ENCODE measurements around the gene PDE4D. TPM values are rescaled to one million over a fixed set of nuclear protein-coding genes. Genes with fewer than 3 reads are reported as not detected.

PDE4D gene
- total and polyA plus RNA-seq, 10 of the 15 experiments (the other 5 are each of a cell fraction or from before 2014, with no cell fraction given): 0.87 to 4.1 (median 2.2) TPM

- ChIA-PET POLR2A (no interaction called here), SMC1A (ENCODE audit: uncharacterized antibody, unreplicated experiment) (interaction anchor here (1.3 kb wide), 2 partner anchors 9 to 16 kb away, joined by 3 to 4 read pairs; no protein-coding TSS in a partner anchor), RAD21 (ENCODE audit: unreplicated experiment) (interaction anchor here (0.9 to 2.2 kb wide), 2 partner anchors 12 to 15 kb away, joined by 3 to 4 read pairs; no protein-coding TSS in a partner anchor), CTCF (interaction anchor here (1.4 to 1.6 kb wide), 2 partner anchors 15 to 49 kb away, joined by 4 read pairs; no protein-coding TSS in a partner anchor)
- Histone ChIP-seq H3K27ac (ENCODE audit: control insufficient read depth, insufficient read depth) (no peak overlapping the region), H3K9me3 (replicated peaks; ENCODE audit: control insufficient read depth, insufficient read depth, low read length) (no peaks in the 10 kb centered on the region), H3K9ac (ENCODE audit: control insufficient read depth, insufficient read depth, low read length) (no peak overlapping the region), H3K79me2 (ENCODE audit: control insufficient read depth, insufficient read depth, low read length) (no peaks in the 10 kb centered on the region), H3K27me3 (replicated peaks in 1 of 2; ENCODE audit: control insufficient read depth in 2 of 2, insufficient read depth in 2 of 2, low read length in 1 of 2) (no peaks in the 10 kb centered on the region), H3K4me2 (ENCODE audit: control insufficient read depth, insufficient read depth) (no peak overlapping the region), H4K20me1 (ENCODE audit: control insufficient read depth, insufficient read depth) (no peaks in the 10 kb centered on the region), H3K4me1 (ENCODE audit: control insufficient read depth, insufficient read depth, low read length) (peaks cover 7% of the 10 kb centered on the region), H3K4me3 (no peak overlapping the region), H3K36me3 (ENCODE audit: control insufficient read depth in 2 of 2, insufficient read depth in 2 of 2, low read length in 1 of 2) (no peaks in the 10 kb centered on the region), H2AFZ (ENCODE audit: control insufficient read depth, low read depth, low read length) (no peak overlapping the region)
- 0% methylated on average over 1 of the region's 1 CpG for WGBS (ENCODE audit: insufficient coverage, insufficient replicate concordance, low lambda C conversion rate, missing lambda C conversion rate)
- no TSS peak for BruUV-seq (replicated peaks)
- in situ Hi-C loops (cut with MboI) (no loop called here), intact Hi-C loops (cut with micrococcal nuclease; ENCODE audit: unreplicated experiment) (no loop called here)
- DNase-seq (ENCODE audit: low read depth, low spot score) (no peak), FAIRE-seq (no peak), ATAC-seq (no peak)
- peak in 1 of 2 experiments; percentile 28; a peak in 1 of 4 replicates for TF ChIP-seq IKZF2 (IDR thresholded peaks at IDR 0.05)
- 0 out of 2 replicates have a peak, but pooled peaks have one; percentile 28 for TF ChIP-seq CBX5 (IDR thresholded peaks at IDR 0.05; ENCODE audit: low read depth)
- TF ChIP-seq CTCF (IDR thresholded peaks at IDR 0.05 in 2 of 3, conservative IDR thresholded peaks at IDR 0.05 in 1 of 3; ENCODE audit: control insufficient read depth in 2 of 3, extremely low read depth in 1 of 3, insufficient read depth in 1 of 3, low read depth in 3 of 3, low read length in 3 of 3): no peak
- TF ChIP-seq SMAD1 (IDR thresholded peaks at IDR 0.05; ENCODE audit: low read depth, partially characterized antibody): no peak
- TF ChIP-seq PKNOX1 (IDR thresholded peaks at IDR 0.05): no peak
- TF ChIP-seq CREM (IDR thresholded peaks at IDR 0.05; ENCODE audit: low read depth): peak; percentile 54; the same call in 1 of the 2 replicates
- TF ChIP-seq TCF12 (IDR thresholded peaks at IDR 0.05; ENCODE audit: low read depth, low read length): no peak
- TF ChIP-seq BCL11A (IDR thresholded peaks at IDR 0.05; ENCODE audit: low read depth, low read length): peak; percentile 44; the same call in 1 of the 2 replicates
- TF ChIP-seq IRF4 (IDR thresholded peaks at IDR 0.05; ENCODE audit: low read depth, low read length): peak; percentile 75; the same call in 1 of the 2 replicates
- TF ChIP-seq ATF2 (IDR thresholded peaks at IDR 0.05; ENCODE audit: low read length): peak; percentile 65
- no peak for TF ChIP-seq E2F8 (IDR thresholded peaks at IDR 0.05; ENCODE audit: low read depth, partially characterized antibody)
- TF ChIP-seq EED (IDR thresholded peaks at IDR 0.05; ENCODE audit: low read depth): no peak
- peak; percentile 66 for TF ChIP-seq FOXM1 (IDR thresholded peaks at IDR 0.05; ENCODE audit: low read depth, low read length)
- TF ChIP-seq RUNX3 (IDR thresholded peaks at IDR 0.05; ENCODE audit: low read length): peak; percentile 33; the same call in 1 of the 2 replicates
- TF ChIP-seq DPF2 (IDR thresholded peaks at IDR 0.05): 0 out of 2 replicates have a peak, but pooled peaks have one; percentile 40
- no peak for TF ChIP-seq LARP7 (IDR thresholded peaks at IDR 0.05)
- peak; percentile 66; the same call in 1 of the 2 replicates for TF ChIP-seq MLLT1 (IDR thresholded peaks at IDR 0.05)
Measured at GRCh38 chr5:59139695-59140094, 753.8 kb downstream of the PDE4D start.

All from GM12878 (cell line).